Karpas-422 (cell line): ENCODE data around the gene PTDSS2. TPM values are rescaled to one million over a fixed set of nuclear protein-coding genes. Genes with fewer than 3 reads are reported as not detected.

Source experiments
- DNase-seq: peaks from one replicate; pipeline ENCODE4 v3.0.0-alpha.2; 2015
- H2AFZ ChIP-seq: fragments of 200-600 bp; sonication (generic); 2 replicates; pipeline ENCODE4 v1.6.1; 2014; ENCODE audit warnings: antibody characterized with exemption, low read length, mixed read lengths
- H3K27ac ChIP-seq: fragments of 200-600 bp; sonication (generic); 2 replicates; pipeline ENCODE4 v1.5.1; 2014; ENCODE audit warnings: mild to moderate bottlenecking, low read length, moderate library complexity
- H3K27me3 ChIP-seq: fragments of 200-600 bp; sonication (generic); 2 replicates; pipeline ENCODE4 v1.6.1; 2014; ENCODE audit warnings: low read length, mixed read lengths
- H3K36me3 ChIP-seq: fragments of 200-600 bp; sonication (generic); 2 replicates; pipeline ENCODE4 v1.6.1; 2014; ENCODE audit warnings: low read length, mixed read lengths; ENCODE audit not compliant: insufficient read depth
- H3K4me1 ChIP-seq: fragments of 200-600 bp; sonication (generic); 2 replicates; pipeline ENCODE4 v1.6.1; 2014; ENCODE audit warnings: mild to moderate bottlenecking, low read length, mixed read lengths
- H3K4me2 ChIP-seq: fragments of 200-600 bp; sonication (generic); 2 replicates; pipeline ENCODE4 v1.6.1; 2014; ENCODE audit warnings: low read length, low read depth, mild to moderate bottlenecking; ENCODE audit not compliant: poor library complexity, severe bottlenecking
- H3K4me3 ChIP-seq: fragments of 200-600 bp; sonication (generic); 2 replicates; pipeline ENCODE4 v1.5.1; 2014; ENCODE audit warnings: mild to moderate bottlenecking, antibody characterized with exemption, low read length, mixed read lengths
- H3K79me2 ChIP-seq: fragments of 200-600 bp; sonication (generic); 2 replicates; pipeline ENCODE4 v1.6.1; 2014; ENCODE audit warnings: mild to moderate bottlenecking, low read length, mixed read lengths
- H3K9ac ChIP-seq: fragments of 200-600 bp; sonication (generic); 2 replicates; pipeline ENCODE4 v1.6.0; 2014; ENCODE audit warnings: low read length
- H3K9me2 ChIP-seq: fragments of 200-600 bp; sonication (generic), shearing (Covaris generic); replicated peaks from 2 replicates; pipeline ENCODE4 v1.6.0; 2014; ENCODE audit warnings: mild to moderate bottlenecking, low read length, moderate library complexity; ENCODE audit not compliant: insufficient read depth
- H3K9me3 ChIP-seq: fragments of 300-700, 200-600 bp; sonication (generic); 2 replicates; pipeline ENCODE4 v1.6.1; 2014; ENCODE audit warnings: low read length, mixed read lengths
- H4K20me1 ChIP-seq: fragments of 200-600 bp; sonication (generic); 2 replicates; pipeline ENCODE4 v1.6.1; 2014; ENCODE audit warnings: mild to moderate bottlenecking, antibody characterized with exemption, low read length, low read depth; ENCODE audit not compliant: insufficient read depth
- total RNA-seq: library from RNA; depleted of rRNA; stranded (reverse); fragments of >200 nt; shearing (Covaris generic); gene quantifications from 2 replicates; pipeline ENCODE4 v1.2.3, GENCODE V29; 2014; ENCODE audit warnings: low replicate concordance

PTDSS2 gene
- total RNA-seq, 1 experiment from 2014 or later, result 13.5 TPM

GRCh38 chr11:504053-504993 lies 54.2 kb downstream of the PTDSS2 start:
- Histone ChIP-seq H3K4me1 (peaks cover 27% of the 10 kb centered on the region), H3K9ac (peak overlapping the region; percentile 100)

GRCh38 chr11:504994-505344 lies 54.9 kb downstream of the PTDSS2 start:
- Histone ChIP-seq H3K4me3 (peak overlapping the region; percentile 99), H3K27me3 (no peaks in the 10 kb centered on the region), H3K9me2 (no peaks in the 10 kb centered on the region), H3K27ac (peak overlapping the region; percentile 93; the same call in 1 of the 2 replicates), H2AFZ (no peak overlapping the region), H3K79me2 (peaks cover 37% of the 10 kb centered on the region), H4K20me1 (no peaks in the 10 kb centered on the region), H3K9ac (peak overlapping the region; percentile 100), H3K9me3 (no peaks in the 10 kb centered on the region), H3K36me3 (no peaks in the 10 kb centered on the region), H3K4me2 (peak overlapping the region; percentile 99), H3K4me1 (peaks cover 27% of the 10 kb centered on the region)
- no peak for DNase-seq

More at GRCh38 chr11:504053-504993, 54.2 kb downstream of the PTDSS2 start:
- DNase-seq, result peak; percentile 74
- H2AFZ ChIP-seq, result no peak overlapping the region
- no peaks in the 10 kb centered on the region for H3K27me3 ChIP-seq
- no peak overlapping the region for H3K27ac ChIP-seq
- H3K79me2 ChIP-seq, result peaks cover 37% of the 10 kb centered on the region
- H3K9me2 ChIP-seq, result no peaks in the 10 kb centered on the region
- no peaks in the 10 kb centered on the region for H3K9me3 ChIP-seq
- peak overlapping the region; percentile 99 for H3K4me2 ChIP-seq
- H4K20me1 ChIP-seq, result no peaks in the 10 kb centered on the region
- H3K36me3 ChIP-seq, result no peaks in the 10 kb centered on the region
- peak overlapping the region; percentile 99 for H3K4me3 ChIP-seq

GRCh38 chr11:506238-506994 lies 56.3 kb downstream of the PTDSS2 start:
- peak overlapping the region; percentile 90; the same call in 1 of the 2 replicates for H2AFZ ChIP-seq
- H3K4me3 ChIP-seq, result peak overlapping the region; percentile 99
- H4K20me1 ChIP-seq, result no peaks in the 10 kb centered on the region
- H3K9ac ChIP-seq, result peak overlapping the region; percentile 100
- no peaks in the 10 kb centered on the region for H3K27me3 ChIP-seq
- H3K9me2 ChIP-seq, result no peaks in the 10 kb centered on the region
- H3K9me3 ChIP-seq, result no peaks in the 10 kb centered on the region
- peaks cover 37% of the 10 kb centered on the region for H3K79me2 ChIP-seq
- peak; percentile 99 for DNase-seq
- H3K36me3 ChIP-seq, result no peaks in the 10 kb centered on the region
- peak overlapping the region; percentile 99 for H3K4me2 ChIP-seq
- peak overlapping the region; percentile 93 for H3K27ac ChIP-seq
- peaks cover 27% of the 10 kb centered on the region for H3K4me1 ChIP-seq

- Histone ChIP-seq H3K27me3 (no peaks in the 10 kb centered on the region), H3K4me2 (peak within 1 kb of the TSS; percentile 99), H3K9me3 (no peaks in the 10 kb centered on the region), H3K27ac (peak within 1 kb of the TSS; percentile 93), H2AFZ (peak within 1 kb of the TSS; percentile 90; the same call in 1 of the 2 replicates), H3K9ac (peak within 1 kb of the TSS; percentile 100), H3K4me3 (peak within 1 kb of the TSS; percentile 99), H3K79me2 (peaks cover 37% of the 10 kb centered on the region), H4K20me1 (no peaks in the 10 kb centered on the region), H3K4me1 (peaks cover 27% of the 10 kb centered on the region), H3K9me2 (no peaks in the 10 kb centered on the region), H3K36me3 (no peaks in the 10 kb centered on the region)
- peak; percentile 97 for DNase-seq
These were observed 57.1 kb downstream of the PTDSS2 start, which contains the start of gene RNH1 for GRCh38 chr11:506995-507726. TSS of gene RNH1 (minus strand) at chr11:507242. CDS start at chr11:502162, 5,080 bp downstream.

- no peaks in the 10 kb centered on the region for H3K9me3 ChIP-seq
- peak overlapping the region; percentile 38; the same call in 1 of the 2 replicates for H3K4me3 ChIP-seq
- H3K9ac ChIP-seq, result no peak overlapping the region
- H3K4me1 ChIP-seq, result peaks cover 27% of the 10 kb centered on the region
- H4K20me1 ChIP-seq, result no peaks in the 10 kb centered on the region
- no peaks in the 10 kb centered on the region for H3K9me2 ChIP-seq
- H3K27ac ChIP-seq, result no peak overlapping the region
- peaks cover 32% of the 10 kb centered on the region for H3K79me2 ChIP-seq
- DNase-seq, result no peak
- H3K36me3 ChIP-seq, result no peaks in the 10 kb centered on the region
- H3K27me3 ChIP-seq, result no peaks in the 10 kb centered on the region
- peak overlapping the region; percentile 26 for H3K4me2 ChIP-seq
- H2AFZ ChIP-seq, result no peak overlapping the region
These were observed 57.8 kb downstream of the PTDSS2 start for GRCh38 chr11:507727-508515.

- DNase-seq, result no peak
- no peak overlapping the region for H3K4me2 ChIP-seq
These were observed 58.9 kb downstream of the PTDSS2 start for GRCh38 chr11:508956-509355.

GRCh38 chr11:512761-513595 lies 62.9 kb downstream of the PTDSS2 start:
- peaks cover 4% of the 10 kb centered on the region for H3K9me3 ChIP-seq
- H3K27me3 ChIP-seq, result no peaks in the 10 kb centered on the region
- no peak for DNase-seq
- H3K4me2 ChIP-seq, result no peak overlapping the region
- no peak overlapping the region for H3K27ac ChIP-seq
- no peaks in the 10 kb centered on the region for H3K9me2 ChIP-seq
- H3K79me2 ChIP-seq, result no peaks in the 10 kb centered on the region
- no peak overlapping the region for H3K4me3 ChIP-seq
- no peak overlapping the region for H3K9ac ChIP-seq
- no peaks in the 10 kb centered on the region for H3K4me1 ChIP-seq
- H3K36me3 ChIP-seq, result no peaks in the 10 kb centered on the region
- no peaks in the 10 kb centered on the region for H4K20me1 ChIP-seq
- no peak overlapping the region for H2AFZ ChIP-seq

More at GRCh38 chr11:508956-509355, 58.9 kb downstream of the PTDSS2 start:
- Histone ChIP-seq H4K20me1 (no peaks in the 10 kb centered on the region), H3K36me3 (no peaks in the 10 kb centered on the region), H3K4me3 (no peak overlapping the region), H3K79me2 (peaks cover 25% of the 10 kb centered on the region), H3K27ac (no peak overlapping the region), H3K9me3 (no peaks in the 10 kb centered on the region), H3K9me2 (no peaks in the 10 kb centered on the region), H2AFZ (no peak overlapping the region), H3K27me3 (no peaks in the 10 kb centered on the region), H3K4me1 (peaks cover 26% of the 10 kb centered on the region), H3K9ac (no peak overlapping the region)
